Lung (tissue), 12 donors: ENCODE measurements around the gene ARL4A. TPM values are rescaled to one million over a fixed set of nuclear protein-coding genes. Genes with fewer than 3 reads are reported as not detected.

ENCODE experiments used
- ATAC-seq: fragments of 200-7000 bp; cut with Tn5 transposase; one replicate; pipeline ENCODE4 v1.9.1; 2020; ENCODE audit warnings: moderate number of reproducible peaks; ENCODE audit not compliant: insufficient read depth, low FRiP score
- DNase-seq, 3 donors: peaks; one replicate each; pipeline ENCODE4 v3.0.0-alpha.2; 2013 to 2017
- H3K27ac ChIP-seq, 2 donors: one replicate each; pipeline ENCODE4 v1.5.1; 2013; ENCODE audit warnings: mild to moderate bottlenecking in 2 of 2, moderate library complexity in 2 of 2, control low read depth in 1 of 2, inconsistent platforms in 1 of 2, low read depth in 1 of 2, low read length in 1 of 2
- H3K27me3 ChIP-seq, 3 donors: one replicate each; pipeline ENCODE4 v1.5.1; 2013; ENCODE audit warnings: low read length in 2 of 3; ENCODE audit not compliant: control insufficient read depth in 3 of 3, insufficient read depth in 3 of 3
- H3K36me3 ChIP-seq, 4 donors: one replicate each; pipeline ENCODE4 v1.5.1; 2013; ENCODE audit warnings: low read length in 4 of 4, mild to moderate bottlenecking in 1 of 4, moderate library complexity in 1 of 4; ENCODE audit not compliant: control insufficient read depth in 4 of 4, insufficient read depth in 4 of 4
- H3K4me1 ChIP-seq, 5 donors: one replicate each; pipeline ENCODE4 v1.5.1; 2013; ENCODE audit warnings: low read length in 5 of 5, mild to moderate bottlenecking in 2 of 5, moderate library complexity in 1 of 5; ENCODE audit not compliant: control insufficient read depth in 5 of 5, insufficient read depth in 5 of 5
- H3K4me3 ChIP-seq: one replicate; pipeline ENCODE4 v1.5.1; 2013; ENCODE audit warnings: mild to moderate bottlenecking, control low read depth, moderate library complexity
- H3K9ac ChIP-seq, 2 donors: one replicate each; pipeline ENCODE4 v1.5.1; 2013; ENCODE audit warnings: low read length in 2 of 2, control low read depth in 1 of 2; ENCODE audit not compliant: insufficient read depth in 1 of 2
- H3K9me3 ChIP-seq, 4 donors: one replicate each; pipeline ENCODE4 v1.5.1; 2013; ENCODE audit warnings: low read length in 3 of 4, mild to moderate bottlenecking in 1 of 4, moderate library complexity in 1 of 4; ENCODE audit not compliant: control insufficient read depth in 4 of 4, insufficient read depth in 3 of 4
- CTCF ChIP-seq: IDR thresholded peaks from 2 replicates; pipeline ENCODE4 v1.5.1; 2012; ENCODE audit warnings: mild to moderate bottlenecking; ENCODE audit errors: control extremely low read depth, extremely low read depth
- WGBS, 2 donors: extraction: QIAGEN DNeasy Blood & Tissue Kit; methylation state at CpG; one replicate each; pipeline ENCODE4 v1.1.7; 2013; 5-methylcytosine and 5-hydroxymethylcytosine counted together
- polyA plus RNA-seq, 2 donors: library from polyadenylated mRNA; stranded (reverse); fragments of 200-250 nt; gene quantifications; one replicate each; pipeline ENCODE4 v1.2.1, GENCODE V29; 2013
- total RNA-seq, 2 donors: library from RNA; depleted of rRNA in 1 of 2; stranded (reverse); fragments of >200 nt in 1 of 2; gene quantifications; one replicate each; pipeline ENCODE4 v1.2.1, GENCODE V29; 2014 to 2021
- donor health status: control.
- donor health status: control.
- donor health status: Bipolar disorder and iron deficiency.
- donor health status: healthy.
- donor health status: DM: yes; HTN: yes; CAD: no.

Gene ARL4A
- total and polyA plus RNA-seq, 4 donors: 21.4 to 34.8 (median 33.0) TPM

- Histone ChIP-seq H3K4me1 (peaks cover 0 to 4% (median 0%) of the 10 kb centered on the region in 5 donors), H3K9me3 (peaks cover 0 to 4% (median 1%) of the 10 kb centered on the region in 4 donors), H3K9ac (no peak overlapping the region), H3K4me3 (no peak overlapping the region), H3K36me3 (no peaks in the 10 kb centered on the region), H3K27me3 (no peaks in the 10 kb centered on the region), H3K27ac (no peak overlapping the region)
- no peak for TF ChIP-seq CTCF
- DNase-seq: no peak
- no peak for ATAC-seq
- WGBS, 2 donors: 94 to 95% methylated on average over 10 of the region's 10 CpGs
Observed at GRCh38 chr7:12699299-12699698, 11.9 kb downstream of the ARL4A start.

DNA sequence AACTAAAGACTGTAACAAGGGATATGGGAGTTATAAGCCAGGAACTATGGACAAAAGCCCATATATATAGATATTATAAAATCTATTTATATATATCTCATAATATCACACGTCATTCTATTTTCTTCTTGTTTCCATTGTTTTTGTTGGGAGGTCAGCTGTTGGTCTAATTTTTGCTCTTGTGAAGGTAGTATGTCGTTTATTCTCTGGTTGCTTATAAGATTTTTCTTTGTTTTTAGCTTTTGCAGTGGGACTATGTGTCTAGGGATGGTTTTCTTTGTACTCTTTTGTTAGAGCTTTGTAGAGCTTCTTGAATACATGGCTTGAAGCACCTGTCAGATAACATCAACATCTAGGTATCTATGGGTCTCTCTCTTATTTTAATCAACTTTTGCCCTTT is 14.0 kb downstream of the ARL4A start:
- Histone ChIP-seq H3K4me3 (no peak overlapping the region), H3K27me3 (no peaks in the 10 kb centered on the region), H3K4me1 (peaks cover 0 to 1% (median 0%) of the 10 kb centered on the region in 5 donors), H3K27ac (no peak overlapping the region), H3K36me3 (no peaks in the 10 kb centered on the region), H3K9me3 (peaks cover 0 to 4% (median 1%) of the 10 kb centered on the region in 4 donors), H3K9ac (no peak overlapping the region)
- no peak for ATAC-seq
- no peak for TF ChIP-seq CTCF
- no peak for DNase-seq
- WGBS, 2 donors: 92 to 93% methylated on average over 2 of the region's 2 CpGs

DNA sequence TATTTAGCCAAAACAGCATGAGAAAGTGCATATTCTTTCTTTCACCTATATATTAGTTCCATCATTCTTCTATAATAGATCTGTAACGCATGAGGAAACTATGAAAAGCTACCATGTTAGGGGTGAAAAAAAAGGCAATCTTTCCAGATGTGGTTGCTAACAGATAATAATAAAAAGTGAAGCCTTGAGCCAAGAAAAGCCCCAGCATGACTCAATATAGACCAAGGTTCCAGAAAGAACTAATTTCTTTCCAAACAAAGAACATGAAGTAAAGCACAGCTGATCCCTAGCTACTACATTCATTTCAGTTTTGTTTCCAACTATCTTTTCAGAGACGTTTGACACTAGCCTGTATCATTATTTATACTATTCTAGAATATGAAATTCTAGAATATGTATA is 16.4 kb downstream of the ARL4A start:
- Histone ChIP-seq H3K27me3 (no peaks in the 10 kb centered on the region), H3K9me3 (peaks cover 0 to 4% (median 1%) of the 10 kb centered on the region in 4 donors), H3K4me1 (peaks cover 0 to 3% (median 0%) of the 10 kb centered on the region in 5 donors), H3K9ac (no peak overlapping the region), H3K4me3 (no peak overlapping the region), H3K27ac (no peak overlapping the region), H3K36me3 (no peaks in the 10 kb centered on the region)
- no peak for DNase-seq
- WGBS, 2 donors: 57 to 95% methylated on average over 2 of the region's 2 CpGs
- ATAC-seq: no peak
- TF ChIP-seq CTCF: no peak

- Histone ChIP-seq H3K4me3 (no peak overlapping the region), H3K27me3 (no peaks in the 10 kb centered on the region), H3K4me1 (peaks cover 0 to 3% (median 0%) of the 10 kb centered on the region in 5 donors), H3K9me3 (peaks cover 0 to 2% (median 1%) of the 10 kb centered on the region in 4 donors), H3K9ac (no peak overlapping the region), H3K27ac (no peak overlapping the region), H3K36me3 (no peaks in the 10 kb centered on the region)
- TF ChIP-seq CTCF: no peak
- WGBS, 2 donors: 95 to 99% methylated on average over 4 of the region's 4 CpGs
- DNase-seq (no peak), ATAC-seq (no peak)
Observed at GRCh38 chr7:12705878-12706277, 18.4 kb downstream of the ARL4A start.
